ENCODE data around the gene PRKN. TPM values are rescaled to one million over a fixed set of nuclear protein-coding genes. Genes with fewer than 3 reads are reported as not detected.

The PRKN gene
- total RNA-seq, 1 donor from 2014 or later, result 0.34 TPM

GRCh38 chr6:162157167-162157870 lies 570.2 kb downstream of the PRKN start:
- no peak for DNase-seq

- DNase-seq, result no peak
Measured at GRCh38 chr6:162156146-162156545, 571.4 kb downstream of the PRKN start.

DNA sequence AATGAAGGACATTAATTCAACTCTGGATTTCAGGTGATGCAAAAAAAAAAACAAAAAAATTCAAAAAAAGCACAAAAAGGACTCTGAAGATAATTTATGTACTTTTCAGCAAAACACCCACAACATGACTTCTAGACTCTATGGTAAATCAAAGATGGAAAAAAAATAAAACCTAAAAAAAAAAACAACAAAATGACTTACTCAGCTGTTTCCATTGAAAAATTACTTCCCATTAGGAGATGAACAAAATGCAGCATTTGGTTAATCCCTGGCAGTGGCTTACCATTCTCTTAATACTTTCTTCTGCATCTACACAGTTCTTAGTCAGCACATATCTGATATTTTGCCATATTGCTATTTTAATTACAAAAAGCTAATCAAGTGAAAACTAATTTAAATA lies 572.6 kb downstream of the PRKN start:
- DNase-seq, result no peak

GRCh38 chr6:162154001-162154400 lies 573.6 kb downstream of the PRKN start:
- no peak for DNase-seq

DNA sequence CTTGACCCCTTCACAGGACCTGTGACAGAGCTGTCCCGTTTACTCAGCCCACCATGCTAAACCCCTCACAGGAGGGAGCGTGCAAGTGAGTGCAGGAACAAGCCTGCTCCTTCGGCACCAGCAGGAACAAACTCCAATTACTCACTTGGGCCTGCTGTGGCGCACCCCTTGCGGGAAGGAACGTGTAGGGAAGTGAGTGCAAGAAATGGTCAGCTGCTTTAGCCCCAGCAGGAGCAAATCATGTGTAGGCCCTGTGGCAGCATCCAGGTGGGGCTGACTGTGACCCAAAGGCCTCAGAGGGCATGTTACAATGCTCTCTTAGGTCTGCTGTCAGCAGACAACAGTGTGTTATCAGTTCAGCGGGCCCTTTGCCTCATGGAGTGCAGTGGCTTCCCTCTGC lies 574.4 kb downstream of the PRKN start:
- no peak for DNase-seq

GRCh38 chr6:162151021-162151665 lies 576.4 kb downstream of the PRKN start:
- DNase-seq, result no peak

GRCh38 chr6:162150295-162150694 lies 577.3 kb downstream of the PRKN start:
- DNase-seq, result no peak

DNA sequence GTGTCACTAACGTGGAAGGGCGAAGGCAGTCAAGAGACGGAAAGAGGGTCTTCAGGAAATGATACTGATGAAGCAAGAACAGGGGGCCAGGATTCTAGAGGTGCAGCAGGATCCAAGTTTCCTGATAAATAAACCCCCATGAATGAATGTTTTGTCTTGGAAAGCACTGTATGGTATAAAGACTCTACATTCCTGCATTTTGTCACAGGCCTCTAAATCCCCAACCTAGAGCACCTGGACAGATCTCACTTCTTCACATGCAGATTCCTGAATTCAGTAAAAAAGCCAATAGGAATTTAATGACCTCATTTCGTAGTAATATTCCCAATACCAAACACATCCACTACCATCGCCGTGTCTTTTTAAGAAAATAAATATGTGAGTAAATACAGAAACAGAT lies 577.8 kb downstream of the PRKN start:
- DNase-seq, result no peak

- DNase-seq, result no peak
Measured at GRCh38 chr6:162147805-162148204, 579.8 kb downstream of the PRKN start.

DNA sequence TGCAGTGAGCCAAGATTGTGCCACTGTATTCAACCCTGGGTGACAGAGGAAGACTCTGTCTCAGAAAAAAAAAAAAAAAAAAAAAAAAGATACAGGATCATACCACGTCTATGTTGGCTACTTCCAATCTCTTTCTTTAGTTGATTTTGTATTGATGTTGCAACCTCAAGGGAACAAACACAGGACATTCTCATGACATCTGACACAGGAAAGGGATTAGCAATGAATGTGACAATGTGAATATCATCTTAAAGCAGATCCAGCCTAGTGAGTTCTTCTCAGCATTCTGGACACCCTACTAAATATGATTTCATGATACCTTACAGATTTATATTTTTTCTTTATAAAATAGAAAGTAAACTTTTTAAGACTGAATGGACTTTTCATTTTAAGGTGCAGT lies 580.3 kb downstream of the PRKN start:
- no peak for DNase-seq

DNA sequence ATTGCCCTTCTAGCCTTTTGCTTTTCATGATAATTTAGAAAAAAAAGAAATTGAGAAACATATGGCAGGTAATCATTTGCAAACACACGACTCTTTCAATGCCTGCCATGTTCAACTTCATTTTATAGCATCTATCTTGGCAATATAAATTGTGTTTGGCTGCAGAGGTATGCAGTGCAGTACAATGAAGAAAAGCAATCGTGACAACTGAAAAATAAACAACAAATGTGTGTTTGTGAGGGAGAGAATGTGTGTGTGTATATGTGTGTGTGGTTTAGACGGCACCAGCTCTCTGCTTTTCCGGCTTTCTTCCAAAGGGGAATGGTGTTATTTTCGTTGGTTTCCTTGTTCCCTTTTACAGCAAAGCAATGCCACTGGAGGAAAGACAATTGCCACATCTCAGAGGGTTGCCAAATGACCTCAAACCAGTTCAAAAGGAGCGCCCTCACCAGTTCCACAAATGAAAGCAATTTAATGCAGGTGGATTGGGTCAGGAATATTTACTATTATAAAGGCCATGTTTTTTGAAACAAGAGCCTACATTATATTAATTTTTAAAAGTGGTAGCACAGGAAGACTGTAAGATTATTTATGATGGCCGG lies 587.2 kb downstream of the PRKN start:
- no peak for DNase-seq

DNA sequence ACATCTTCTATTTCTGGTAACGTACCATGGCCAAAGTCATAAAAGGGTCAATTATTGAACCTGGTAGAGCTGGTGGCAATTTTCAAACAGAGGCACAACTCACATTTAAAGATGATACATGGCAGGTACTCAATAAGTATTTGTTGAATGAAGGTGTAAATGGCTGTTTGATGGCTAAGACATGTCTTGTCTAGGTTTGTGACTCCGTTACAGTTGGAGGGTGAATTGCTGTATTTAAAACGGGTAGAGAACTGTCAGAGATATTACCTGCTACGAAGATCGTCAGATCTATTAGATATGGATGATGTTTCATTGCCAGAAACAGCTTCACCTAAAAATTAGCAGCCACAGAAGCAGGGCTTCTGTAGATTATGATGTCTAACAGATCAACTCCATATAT lies 601.9 kb downstream of the PRKN start:
- DNase-seq, result no peak

GRCh38 chr6:162124710-162125435 lies 602.7 kb downstream of the PRKN start:
- no peak for DNase-seq

- DNase-seq, result no peak
Measured at GRCh38 chr6:162123797-162124196, 603.8 kb downstream of the PRKN start.

DNA sequence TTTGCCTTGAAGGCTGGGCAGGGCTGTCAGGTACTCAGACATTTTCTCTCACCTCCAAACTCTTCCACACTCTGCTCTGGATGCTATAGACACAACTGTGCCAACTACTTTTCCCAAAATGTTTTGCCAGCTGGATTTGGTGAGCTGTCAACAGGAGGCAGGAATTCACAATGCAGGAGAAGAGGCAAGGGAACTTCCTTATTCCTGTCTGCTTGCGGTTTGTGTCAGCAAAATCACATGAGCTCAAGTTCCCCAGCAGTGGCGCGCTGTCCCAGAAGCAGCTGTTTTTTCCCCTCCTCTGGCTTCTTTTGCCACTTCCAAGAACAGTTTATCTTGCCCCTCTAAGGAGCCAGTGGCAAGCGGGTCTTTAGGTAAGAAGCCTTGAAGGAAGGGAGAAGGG lies 608.2 kb downstream of the PRKN start:
- no peak for DNase-seq

DNA sequence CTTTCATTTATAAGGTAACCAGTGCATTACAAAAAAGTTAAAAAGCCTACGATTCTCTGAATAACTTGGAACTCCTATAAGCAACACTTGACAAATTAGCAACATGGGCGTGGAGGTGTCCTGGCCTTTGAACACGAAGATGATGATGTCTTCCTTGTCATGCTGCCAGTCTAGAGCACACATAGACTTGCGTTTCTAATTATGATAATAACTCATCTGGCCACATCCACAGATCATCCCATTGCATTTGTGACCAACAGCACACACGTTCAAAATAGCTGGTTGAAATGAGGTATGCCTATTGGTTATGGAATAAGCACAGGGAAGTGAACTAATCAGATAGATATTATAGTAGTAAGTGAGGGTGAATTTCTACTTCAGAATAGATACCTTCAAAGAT lies 608.9 kb downstream of the PRKN start:
- DNase-seq, result no peak

GRCh38 chr6:162116902-162117525 lies 610.6 kb downstream of the PRKN start:
- DNase-seq, result no peak

GRCh38 chr6:162109480-162110050 lies 618.0 kb downstream of the PRKN start:
- DNase-seq, result no peak

GRCh38 chr6:162108041-162108440 lies 619.5 kb downstream of the PRKN start:
- no peak for DNase-seq

- DNase-seq, result no peak
Measured at GRCh38 chr6:162100096-162100495, 627.5 kb downstream of the PRKN start.

GRCh38 chr6:162099685-162100084 lies 627.9 kb downstream of the PRKN start:
- DNase-seq, result no peak

GRCh38 chr6:162092816-162093502 lies 634.6 kb downstream of the PRKN start:
- no peak for DNase-seq
